SIG-M5 treated with dmso at 0.1 percent for 504 hours (cell line): Measurements from ENCODE around the gene DDOST.

Source experiments
- DNase-seq: peaks from one replicate; lab custom pipeline; 2025; ENCODE audit not compliant: unreplicated experiment; lab: John Stamatoyannopoulos, UW

DDOST gene

DNA sequence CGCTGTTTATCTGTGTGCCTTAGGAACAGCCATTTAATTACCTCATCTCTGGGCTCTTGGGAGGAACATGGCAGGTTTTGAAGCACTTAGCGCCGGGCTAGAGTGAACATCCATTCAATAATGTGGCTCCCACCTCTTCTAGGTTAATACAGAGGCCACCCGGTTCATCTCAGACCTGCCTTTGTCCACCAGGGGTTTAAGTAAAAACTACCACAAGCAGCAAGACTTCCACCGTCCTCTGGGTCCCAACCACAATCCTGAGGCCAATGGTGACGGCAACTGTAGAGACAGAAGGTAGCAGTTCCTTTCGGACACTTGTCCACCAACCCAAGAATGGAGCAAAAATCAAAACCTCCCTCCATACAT, 924 bp upstream of the DDOST start:
- DNase-seq, result no peak

DNA sequence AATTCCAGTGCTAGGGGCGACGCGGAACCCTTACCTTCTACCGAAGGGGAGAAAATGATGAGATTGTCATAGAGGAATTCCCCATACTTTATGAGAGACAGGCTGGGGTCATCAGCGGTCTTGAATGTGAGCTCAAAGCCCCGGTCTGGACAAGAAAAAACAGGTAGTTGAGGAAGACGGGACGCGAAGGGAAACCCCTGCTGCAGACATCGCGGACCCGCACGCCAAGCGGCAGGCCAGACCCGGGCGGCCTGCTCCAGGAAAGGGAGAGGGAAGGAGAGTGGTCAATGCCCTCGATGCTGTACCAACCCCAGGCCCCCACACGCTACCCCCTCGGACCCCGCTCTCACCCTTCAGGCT, 342 bp downstream of the DDOST start:
- no peak for DNase-seq

GRCh38 chr1:20660363-20660762, 806 bp downstream of the DDOST start:
- peak; percentile 16 for DNase-seq

DNA sequence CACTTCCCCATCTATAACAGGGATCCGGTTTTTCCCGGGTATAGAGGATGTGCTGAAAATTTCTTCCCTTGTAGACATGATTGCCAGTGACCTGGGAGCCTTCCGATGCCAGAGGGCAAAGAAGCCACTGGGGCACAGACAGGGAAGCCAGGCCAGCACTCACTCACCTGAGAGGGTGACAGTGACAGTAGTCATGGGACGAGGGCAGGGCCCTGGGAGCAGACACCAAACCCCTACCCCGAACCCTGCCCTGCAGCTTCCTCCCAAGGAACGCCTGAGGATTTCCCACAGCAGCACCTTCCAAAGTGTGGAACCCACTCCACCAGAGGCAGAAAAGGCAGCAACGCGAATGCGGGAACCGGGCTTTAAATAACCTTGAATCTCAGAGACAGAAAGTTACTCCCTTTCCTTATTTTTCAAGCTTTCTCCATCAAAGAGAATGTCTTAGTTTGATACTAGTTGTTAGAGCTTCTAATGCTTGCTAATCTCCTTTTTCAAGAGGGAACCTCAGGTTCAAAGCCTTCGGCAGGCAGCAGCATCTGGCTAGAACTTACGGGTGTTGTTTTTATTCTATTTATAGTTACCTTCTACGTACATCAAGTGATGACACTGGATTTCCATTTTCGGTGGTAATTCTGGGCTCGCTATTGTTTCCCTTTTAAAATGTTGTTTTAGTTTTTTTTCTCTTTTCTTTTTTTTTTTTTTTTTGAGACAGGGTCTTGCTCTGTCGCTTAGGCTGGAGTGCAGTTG, 2.8 kb downstream of the DDOST start:
- DNase-seq, result no peak

- DNase-seq, result no peak
These were observed 4.1 kb downstream of the DDOST start for GRCh38 chr1:20657024-20657423.

GRCh38 chr1:20654104-20654690, 7.0 kb downstream of the DDOST start:
- no peak for DNase-seq

DNA sequence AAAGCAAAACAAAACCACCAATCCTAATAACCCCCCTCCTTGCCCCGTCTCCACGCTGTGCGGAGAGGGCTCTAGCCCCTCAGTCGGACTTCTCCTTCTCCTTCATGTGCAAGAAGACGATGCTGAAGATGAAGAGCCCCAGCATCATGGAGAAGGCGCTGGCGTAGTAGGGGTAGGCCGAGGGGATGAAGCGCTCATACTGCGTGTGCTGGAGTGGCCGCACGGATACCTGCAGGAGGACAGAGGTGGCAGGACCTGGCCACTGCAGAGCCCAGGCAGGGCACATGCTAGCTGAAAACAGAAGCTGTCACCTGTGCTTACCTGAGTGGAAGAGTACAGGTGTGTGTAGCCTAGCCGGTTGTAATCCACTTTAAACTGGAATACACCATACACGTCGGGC, 8.9 kb downstream of the DDOST start:
- no peak for DNase-seq

GRCh38 chr1:20648946-20649345, 12.2 kb downstream of the DDOST start:
- DNase-seq, result no peak

DNA sequence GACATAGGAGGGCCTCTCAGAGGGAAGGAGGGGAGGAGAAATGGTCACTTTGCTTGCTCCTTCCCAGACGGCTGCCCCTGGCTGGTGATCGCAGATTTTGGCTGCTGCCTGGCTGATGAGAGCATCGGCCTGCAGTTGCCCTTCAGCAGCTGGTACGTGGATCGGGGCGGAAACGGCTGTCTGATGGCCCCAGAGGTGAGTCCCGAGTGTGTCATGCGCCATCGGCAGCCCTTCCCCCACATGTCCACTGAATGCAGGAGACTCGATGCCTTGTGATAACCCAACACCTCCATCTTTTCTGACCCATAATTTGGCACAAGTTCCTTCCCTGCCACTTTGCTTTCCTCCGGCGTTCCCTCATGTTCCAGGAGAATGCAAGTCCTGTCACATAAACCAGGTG, 12.7 kb downstream of the DDOST start:
- DNase-seq, result no peak

- DNase-seq, result no peak
These were observed 15.8 kb downstream of the DDOST start for GRCh38 chr1:20645414-20645813.

DNA sequence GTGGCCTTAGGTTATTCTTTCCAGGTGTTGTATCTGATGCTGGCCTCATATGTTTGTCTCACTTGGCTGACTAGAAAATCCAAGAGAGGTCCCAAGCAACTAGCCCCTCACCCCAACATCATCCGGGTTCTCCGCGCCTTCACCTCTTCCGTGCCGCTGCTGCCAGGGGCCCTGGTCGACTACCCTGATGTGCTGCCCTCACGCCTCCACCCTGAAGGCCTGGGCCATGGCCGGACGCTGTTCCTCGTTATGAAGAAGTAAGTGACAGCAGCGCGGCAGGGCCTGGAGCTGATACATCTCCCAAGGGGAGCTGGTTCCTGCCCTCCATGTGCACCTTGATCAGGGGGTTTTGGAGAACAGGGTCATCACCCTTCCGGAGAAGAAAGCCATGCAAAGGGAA, 16.8 kb downstream of the DDOST start:
- no peak for DNase-seq

DNA sequence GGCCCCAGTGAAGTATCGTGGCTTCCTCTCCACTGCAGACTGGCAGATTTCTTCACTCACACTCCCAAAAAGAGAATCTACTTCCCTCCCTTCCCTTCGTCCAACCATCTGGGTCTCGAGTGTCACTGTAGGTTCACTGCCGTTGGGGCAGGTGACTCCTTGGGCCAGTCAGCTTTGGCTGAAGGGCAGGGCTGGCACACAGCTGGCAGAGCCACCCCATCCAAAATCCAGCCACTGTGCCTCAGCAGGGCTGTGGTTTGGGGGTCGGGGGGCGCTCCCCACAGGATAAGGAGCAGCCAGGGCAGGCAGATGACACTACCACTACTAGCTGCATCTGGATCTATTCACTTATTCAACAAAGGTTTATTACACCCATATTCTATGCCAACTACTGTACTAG, 18.1 kb downstream of the DDOST start:
- no peak for DNase-seq

- no peak for DNase-seq
These were observed 19.2 kb downstream of the DDOST start for GRCh38 chr1:20641975-20642374.

GRCh38 chr1:20640183-20640597, 21.0 kb downstream of the DDOST start:
- peak; percentile 62 for DNase-seq

GRCh38 chr1:20636785-20637347, 24.3 kb downstream of the DDOST start:
- no peak for DNase-seq

GRCh38 chr1:20634594-20635084, 26.5 kb downstream of the DDOST start:
- peak; percentile 16 for DNase-seq

- DNase-seq, result no peak
These were observed 27.0 kb downstream of the DDOST start for GRCh38 chr1:20634065-20634593.

GRCh38 chr1:20633190-20634064, 27.7 kb downstream of the DDOST start, which contains the start of gene PINK1:
PINK1 (plus strand) TSS chr1:20633458; CDS start chr1:20633549, 91 bp downstream.
- DNase-seq, result peak; percentile 56

GRCh38 chr1:20632386-20632785, 28.8 kb downstream of the DDOST start:
- DNase-seq, result no peak

DNA sequence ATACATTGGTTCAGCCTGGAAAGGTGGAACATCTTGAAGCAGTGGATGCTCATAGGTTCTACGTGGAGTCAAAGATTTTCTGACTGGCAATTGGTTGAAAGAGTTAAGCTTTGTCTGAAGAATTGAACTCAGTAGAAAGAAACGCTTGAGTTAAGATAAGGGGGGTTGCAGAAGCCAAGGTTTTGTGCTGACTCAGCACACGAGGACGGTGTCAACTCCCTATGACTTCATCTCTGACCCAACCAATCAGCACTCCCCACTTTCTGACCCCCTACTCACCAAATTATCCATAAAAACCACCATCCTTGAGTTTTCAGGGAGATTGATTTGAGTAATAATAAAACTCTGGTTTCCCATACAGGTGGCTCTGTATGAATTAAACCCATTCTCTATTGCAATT, 30.4 kb downstream of the DDOST start:
- DNase-seq, result no peak

DNA sequence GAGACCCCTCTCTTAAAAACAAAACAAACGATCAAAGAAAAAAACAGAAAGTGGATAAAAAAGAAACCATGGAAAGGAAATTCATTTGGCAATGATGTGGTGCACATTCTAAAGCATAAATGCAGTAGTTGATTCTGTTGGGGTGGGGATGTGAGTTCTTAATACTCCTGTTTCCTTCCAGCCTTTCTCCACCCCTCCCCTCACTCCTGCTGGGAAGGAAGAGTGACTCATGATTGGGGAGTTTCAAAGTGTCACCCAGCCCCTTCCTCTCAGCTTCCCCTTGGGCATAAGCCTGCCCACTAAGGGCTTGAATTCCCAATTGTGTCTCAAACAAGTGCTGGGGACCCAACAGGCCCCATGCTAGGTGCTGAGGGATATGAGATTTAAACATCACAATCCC, 34.6 kb downstream of the DDOST start:
- DNase-seq, result no peak
